Activated CD4-positive, CD25-positive, alpha-beta regulatory T cell treated with anti-CD3 and anti-CD28 coated beads, Interleukin-2, amount 50 U/mL, for 24 hours (primary cell): ENCODE results near the gene NRCAM.

Experiments
- ATAC-seq, 2 donors: fragments of 150-1000 bp; cut with Tn5 transposase; one replicate each; pipeline ENCODE4 v1.10.0; 2021; ENCODE audit warnings: mild to moderate bottlenecking in 1 of 2, moderate library complexity in 1 of 2

Gene NRCAM

GRCh38 chr7:108120196-108120595 is 336.0 kb downstream of the NRCAM start:
- no peak for ATAC-seq

GRCh38 chr7:108118959-108119358 is 337.3 kb downstream of the NRCAM start:
- no peak for ATAC-seq

GRCh38 chr7:108114117-108114841 is 342.0 kb downstream of the NRCAM start:
- ATAC-seq = no peak

- no peak for ATAC-seq
Measured at GRCh38 chr7:108112683-108113082, 343.6 kb downstream of the NRCAM start.

GRCh38 chr7:108109221-108109908 is 346.9 kb downstream of the NRCAM start:
- ATAC-seq = no peak

- ATAC-seq = no peak
Measured at GRCh38 chr7:108108131-108108530, 348.1 kb downstream of the NRCAM start.

GRCh38 chr7:108104324-108104723 is 351.9 kb downstream of the NRCAM start:
- ATAC-seq = no peak

- ATAC-seq = no peak
Measured at GRCh38 chr7:108103558-108104298, 352.5 kb downstream of the NRCAM start.

- no peak for ATAC-seq
Measured at GRCh38 chr7:108102671-108103312, 353.4 kb downstream of the NRCAM start.

- ATAC-seq = no peak
Measured at GRCh38 chr7:108101759-108102158, 354.5 kb downstream of the NRCAM start.

GRCh38 chr7:108099713-108100112 is 356.5 kb downstream of the NRCAM start:
- no peak for ATAC-seq

GRCh38 chr7:108097703-108098102 is 358.5 kb downstream of the NRCAM start:
- no peak for ATAC-seq
